Colonic mucosa (tissue), 4 donors: Measurements from ENCODE around the gene IL12RB2. TPM values are rescaled to one million over a fixed set of nuclear protein-coding genes. Genes with fewer than 3 reads are reported as not detected.
"Not testable (repeated sequence)": the region's sequence is repeated elsewhere in the genome, so short reads cannot be mapped to it uniquely, and the experiment has no call there.

Source experiments
- DNase-seq: peaks from one replicate; pipeline ENCODE4 v3.0.0-alpha.2; 2020
- H3K27ac ChIP-seq: fragments of 200-600 bp; one replicate; pipeline ENCODE4 v1.8.0; 2021
- H3K27me3 ChIP-seq: fragments of 200-600 bp; one replicate; pipeline ENCODE4 v1.8.0; 2021
- H3K36me3 ChIP-seq: fragments of 200-600 bp; one replicate; pipeline ENCODE4 v1.8.0; 2021
- H3K4me1 ChIP-seq: fragments of 200-600 bp; one replicate; pipeline ENCODE4 v1.8.0; 2021; ENCODE audit warnings: mild to moderate bottlenecking
- H3K4me3 ChIP-seq: fragments of 200-600 bp; one replicate; pipeline ENCODE4 v1.8.0; 2021
- H3K9ac ChIP-seq, 2 donors: one replicate each; pipeline ENCODE4 v1.7.0; 2013; ENCODE audit warnings: control low read depth in 2 of 2, low read depth in 2 of 2, low read length in 2 of 2
- H3K9me3 ChIP-seq: fragments of 200-600 bp; one replicate; pipeline ENCODE4 v1.8.0; 2021
- intact Hi-C: fragments of 100-400 bp; cut with DNase I; formaldehyde crosslinking; loops from one replicate; pipeline ENCODE4 v1.14.1; 2022
- total RNA-seq, 2 donors: library from RNA; stranded (reverse); fragmentation: NEBNext Ultra II Directional in 1 of 2; extraction: Animal tissue kit (Norgen Biotek cat#: 25700) in 1 of 2; gene quantifications; one replicate each; pipeline ENCODE4 v1.2.1, GENCODE V29; 2021
- TF ChIP-seq, protein P1 (sequence below): fragments of 200-600 bp; IDR thresholded peaks from one replicate; pipeline ENCODE4 v1.8.0; 2022; ENCODE audit warnings: antibody characterized with exemption, mild to moderate bottlenecking
- donor health status: healthy.
- donor health status: DM: no; HTN: no; CAD: no.
- donor health status: DM: no; HTN: no; CAD: no.

Gene IL12RB2
- total RNA-seq, 2 donors from 2014 or later, result 0.48 to 0.62 TPM

DNA sequence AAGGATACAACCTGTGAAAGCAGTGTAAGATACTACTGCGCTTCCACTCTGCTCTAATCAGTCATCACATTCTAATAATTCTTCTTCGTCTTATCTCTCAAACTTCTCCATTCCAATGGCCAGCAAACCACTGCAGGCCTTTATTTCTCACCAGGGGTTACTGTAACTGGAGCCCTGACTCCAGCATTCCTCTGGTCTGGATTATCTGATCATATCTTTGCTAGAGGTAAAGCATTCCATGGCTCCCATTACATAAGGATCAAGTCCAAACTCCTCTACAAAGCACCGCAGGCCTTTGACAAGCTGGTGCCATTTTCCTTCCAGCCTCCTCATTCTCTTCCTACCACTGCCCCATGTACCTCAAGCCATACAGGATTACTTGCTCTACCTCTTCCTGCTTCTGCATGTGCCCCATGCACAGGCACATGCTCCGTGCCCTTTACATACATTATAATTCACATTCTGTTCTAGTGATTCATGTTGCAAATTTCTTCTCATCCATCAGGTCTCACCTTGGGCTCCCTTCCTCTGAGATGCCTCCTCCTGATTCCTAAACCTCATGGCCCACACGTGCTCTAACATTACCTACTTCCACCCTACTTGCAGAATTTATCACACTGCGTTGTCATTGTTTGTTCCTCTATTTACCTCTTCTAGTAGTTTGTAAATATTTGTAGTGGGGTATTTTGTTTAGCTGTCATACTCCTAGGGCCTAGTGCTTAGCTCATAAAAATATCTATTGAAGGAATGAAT lies 131.8 kb downstream of the IL12RB2 start:
- no peaks in the 10 kb centered on the region for H3K36me3 ChIP-seq
- no peaks in the 10 kb centered on the region for H3K27me3 ChIP-seq
- H3K27ac ChIP-seq, result no peak overlapping the region
- H3K9me3 ChIP-seq, result no peaks in the 10 kb centered on the region
- TF ChIP-seq, protein P1, sequence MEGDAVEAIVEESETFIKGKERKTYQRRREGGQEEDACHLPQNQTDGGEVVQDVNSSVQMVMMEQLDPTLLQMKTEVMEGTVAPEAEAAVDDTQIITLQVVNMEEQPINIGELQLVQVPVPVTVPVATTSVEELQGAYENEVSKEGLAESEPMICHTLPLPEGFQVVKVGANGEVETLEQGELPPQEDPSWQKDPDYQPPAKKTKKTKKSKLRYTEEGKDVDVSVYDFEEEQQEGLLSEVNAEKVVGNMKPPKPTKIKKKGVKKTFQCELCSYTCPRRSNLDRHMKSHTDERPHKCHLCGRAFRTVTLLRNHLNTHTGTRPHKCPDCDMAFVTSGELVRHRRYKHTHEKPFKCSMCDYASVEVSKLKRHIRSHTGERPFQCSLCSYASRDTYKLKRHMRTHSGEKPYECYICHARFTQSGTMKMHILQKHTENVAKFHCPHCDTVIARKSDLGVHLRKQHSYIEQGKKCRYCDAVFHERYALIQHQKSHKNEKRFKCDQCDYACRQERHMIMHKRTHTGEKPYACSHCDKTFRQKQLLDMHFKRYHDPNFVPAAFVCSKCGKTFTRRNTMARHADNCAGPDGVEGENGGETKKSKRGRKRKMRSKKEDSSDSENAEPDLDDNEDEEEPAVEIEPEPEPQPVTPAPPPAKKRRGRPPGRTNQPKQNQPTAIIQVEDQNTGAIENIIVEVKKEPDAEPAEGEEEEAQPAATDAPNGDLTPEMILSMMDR, result no peak
- no peak overlapping the region for H3K4me3 ChIP-seq
- intact Hi-C loops, result no loop called here
- no peak for DNase-seq
- no peak overlapping the region for H3K9ac ChIP-seq
- H3K4me1 ChIP-seq, result no peaks in the 10 kb centered on the region

DNA sequence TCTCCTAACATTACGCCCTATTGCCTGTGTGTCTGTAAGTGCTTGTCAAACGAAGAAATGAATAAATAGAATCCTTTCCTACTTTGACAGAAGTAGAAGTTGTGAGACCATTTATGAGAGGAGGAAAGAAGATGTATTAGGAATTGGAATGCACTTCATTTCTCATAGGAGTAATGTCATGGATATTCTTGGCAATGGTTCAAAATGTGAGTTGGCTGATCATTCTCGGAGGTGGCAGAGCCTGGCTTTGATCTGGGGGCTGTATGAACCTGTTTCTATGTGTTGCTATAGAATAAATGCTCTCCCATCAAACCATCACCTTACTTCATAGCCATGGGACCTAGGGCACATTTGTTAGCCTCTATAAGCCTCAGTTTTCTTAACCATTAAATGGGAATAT lies 132.7 kb downstream of the IL12RB2 start:
- H3K4me3 ChIP-seq, result no peak overlapping the region

DNA sequence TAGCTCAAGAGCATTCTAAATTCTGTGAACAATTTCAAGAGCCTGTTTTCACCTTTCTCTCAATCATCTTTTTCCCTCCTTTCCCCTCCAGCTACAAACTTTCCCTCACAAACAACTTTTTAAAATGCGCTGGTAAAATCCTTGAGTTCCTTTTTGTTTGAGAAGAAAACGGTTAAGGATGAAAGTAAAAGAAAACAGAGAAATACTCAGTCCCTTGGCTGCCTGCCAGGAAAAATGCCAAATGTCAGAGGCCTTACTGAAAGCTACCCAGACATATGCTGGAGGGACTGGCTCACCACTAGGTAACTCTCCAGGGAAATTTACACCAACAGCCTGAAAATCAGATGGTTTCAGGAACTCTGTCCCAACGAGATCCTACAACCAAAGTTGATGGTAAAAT lies 133.5 kb downstream of the IL12RB2 start:
- TF ChIP-seq, protein P1, result no peak
- DNase-seq, result no peak
- Histone ChIP-seq H3K9ac (no peak overlapping the region), H3K9me3 (no peaks in the 10 kb centered on the region), H3K27ac (no peak overlapping the region), H3K4me1 (no peaks in the 10 kb centered on the region), H3K27me3 (no peaks in the 10 kb centered on the region), H3K36me3 (no peaks in the 10 kb centered on the region), H3K4me3 (no peak overlapping the region)
- intact Hi-C loops, result no loop called here

More for the DNA sequence above, 132.7 kb downstream of the IL12RB2 start:
- TF ChIP-seq, protein P1, result no peak
- Histone ChIP-seq H3K27me3 (no peaks in the 10 kb centered on the region), H3K4me1 (no peaks in the 10 kb centered on the region), H3K36me3 (no peaks in the 10 kb centered on the region), H3K9ac (no peak overlapping the region), H3K27ac (no peak overlapping the region), H3K9me3 (no peaks in the 10 kb centered on the region)
- no peak for DNase-seq
- intact Hi-C loops, result no loop called here

DNA sequence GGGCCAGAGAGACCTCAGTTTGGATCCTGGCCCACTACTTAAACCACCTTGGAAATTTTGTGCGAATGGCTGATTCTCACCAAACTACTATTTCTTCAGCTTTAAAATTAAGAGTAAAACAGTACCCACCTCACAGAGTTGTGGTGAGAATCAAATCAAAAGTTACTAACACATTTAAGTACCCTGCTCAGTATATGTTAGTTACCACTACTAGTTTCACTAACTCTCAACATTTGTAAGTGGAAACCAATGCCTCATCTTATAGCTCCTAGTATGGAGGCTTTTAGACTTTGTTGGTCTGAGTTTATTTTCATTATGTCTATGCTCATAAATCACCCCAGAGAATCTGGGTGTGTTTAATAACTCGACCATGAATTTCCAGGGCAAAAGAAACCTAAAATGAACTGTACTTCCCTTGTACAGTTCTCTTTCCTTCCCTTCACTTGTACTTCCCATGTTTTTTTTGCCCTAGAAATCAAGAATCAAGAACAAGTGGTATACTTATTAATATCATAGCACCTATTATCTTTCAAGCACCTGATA lies 134.1 kb downstream of the IL12RB2 start:
- Histone ChIP-seq H3K9ac (no peak overlapping the region), H3K4me1 (no peaks in the 10 kb centered on the region), H3K36me3 (no peaks in the 10 kb centered on the region), H3K4me3 (no peak overlapping the region), H3K27me3 (no peaks in the 10 kb centered on the region), H3K9me3 (no peaks in the 10 kb centered on the region), H3K27ac (no peak overlapping the region)
- no peak for DNase-seq
- intact Hi-C loops, result no loop called here
- TF ChIP-seq, protein P1, result no peak

DNA sequence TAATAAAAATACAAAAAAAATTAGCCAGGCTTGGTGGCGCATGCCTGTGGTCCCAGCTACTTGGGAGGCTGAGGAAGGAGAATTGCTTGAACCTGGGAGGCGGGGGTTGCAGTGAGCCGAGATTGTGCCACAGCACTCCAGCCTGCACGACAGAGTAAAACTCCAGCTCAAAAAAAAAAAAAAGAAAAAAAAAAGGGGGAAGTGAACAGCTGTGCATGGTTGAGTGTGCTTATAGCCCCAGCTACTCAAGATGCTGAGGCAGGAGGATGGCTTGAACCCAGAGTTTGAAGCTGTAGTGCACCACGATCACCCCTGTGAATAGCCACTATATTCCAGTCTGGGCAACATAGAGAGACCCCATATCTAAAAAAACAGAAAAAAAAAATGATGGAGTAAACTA lies 138.3 kb downstream of the IL12RB2 start:
- H3K27ac ChIP-seq, H3K4me3 ChIP-seq, H3K27me3 ChIP-seq, DNase-seq, H3K9me3 ChIP-seq, H3K36me3 ChIP-seq, H3K4me1 ChIP-seq, intact Hi-C loops, H3K9ac ChIP-seq: not testable (repeated sequence)

Other genes starting within 250 kb of the IL12RB2 start
- gene C1orf141, start 172.9 kb upstream of the IL12RB2 start, total RNA-seq, result not detected
- gene IL23R, start 141.4 kb upstream of the IL12RB2 start, total RNA-seq, result 1 to 10 TPM; 1.2 to 1.3 TPM
- 100 to 1,000 TPM; 152 to 260 TPM for gene SERBP1, start 122.5 kb downstream of the IL12RB2 start, total RNA-seq